ENCODE results near the gene HIPK4.

The HIPK4 gene

GRCh38 chr19:40360020-40360707, 29.8 kb downstream of the HIPK4 start:
- DNase-seq (ENCODE audit: low spot score) = no peak
- in situ Hi-C loops (cut with MboI; ENCODE audit: low sequenced_read_pairs, unreplicated experiment) = no loop called here
- no peak for TF ChIP-seq CTCF (IDR thresholded peaks at IDR 0.05; ENCODE audit: borderline replicate concordance, control extremely low read depth, extremely low read depth, insufficient read depth, missing control alignments)

GRCh38 chr19:40358773-40359172, 31.2 kb downstream of the HIPK4 start:
- DNase-seq (ENCODE audit: low spot score) = peak; percentile 60
- TF ChIP-seq CTCF (IDR thresholded peaks at IDR 0.05; ENCODE audit: borderline replicate concordance, control extremely low read depth, extremely low read depth, insufficient read depth, missing control alignments) = no peak
- in situ Hi-C loops (cut with MboI; ENCODE audit: low sequenced_read_pairs, unreplicated experiment) = no loop called here

- no peak for DNase-seq (ENCODE audit: low spot score)
- TF ChIP-seq CTCF (IDR thresholded peaks at IDR 0.05; ENCODE audit: borderline replicate concordance, control extremely low read depth, extremely low read depth, insufficient read depth, missing control alignments) = no peak
- in situ Hi-C loops (cut with MboI; ENCODE audit: low sequenced_read_pairs, unreplicated experiment) = no loop called here
Measured at GRCh38 chr19:40357640-40358039, 32.3 kb downstream of the HIPK4 start.

GRCh38 chr19:40356681-40357595, 33.0 kb downstream of the HIPK4 start:
- no peak for DNase-seq (ENCODE audit: low spot score)
- no peak for TF ChIP-seq CTCF (IDR thresholded peaks at IDR 0.05; ENCODE audit: borderline replicate concordance, control extremely low read depth, extremely low read depth, insufficient read depth, missing control alignments)
- in situ Hi-C loops (cut with MboI; ENCODE audit: low sequenced_read_pairs, unreplicated experiment) = no loop called here

GRCh38 chr19:40355975-40356680, 33.9 kb downstream of the HIPK4 start:
- DNase-seq (ENCODE audit: low spot score) = peak; percentile 61
- in situ Hi-C loops (cut with MboI; ENCODE audit: low sequenced_read_pairs, unreplicated experiment) = no loop called here
- no peak for TF ChIP-seq CTCF (IDR thresholded peaks at IDR 0.05; ENCODE audit: borderline replicate concordance, control extremely low read depth, extremely low read depth, insufficient read depth, missing control alignments)

- no peak for DNase-seq (ENCODE audit: low spot score)
- in situ Hi-C loops (cut with MboI; ENCODE audit: low sequenced_read_pairs, unreplicated experiment) = no loop called here
Measured at GRCh38 chr19:40348961-40349507, 40.9 kb downstream of the HIPK4 start.

More at GRCh38 chr19:40348961-40349507, 40.9 kb downstream of the HIPK4 start:
- no peak for TF ChIP-seq CTCF (IDR thresholded peaks at IDR 0.05; ENCODE audit: borderline replicate concordance, control extremely low read depth, extremely low read depth, insufficient read depth, missing control alignments)
